SJSA1 (cell line): ENCODE measurements around the gene SERPIND1. TPM values are rescaled to one million over a fixed set of nuclear protein-coding genes. Genes with fewer than 3 reads are reported as not detected.

Source experiments
- DNase-seq, 2 experiments: peaks; one replicate each; pipeline ENCODE4 v3.0.0-alpha.2; 2015 to 2020; ENCODE audit warnings: low spot score in 2 of 2, low read depth in 1 of 2
- H3K27ac ChIP-seq: fragments of 250-450 bp; sonication (Bioruptor Pico); 2 replicates; pipeline ENCODE4 v1.5.1; 2020; ENCODE audit warnings: mild to moderate bottlenecking, moderate library complexity
- H3K27me3 ChIP-seq: fragments of 250-450 bp; sonication (Bioruptor Pico); replicated peaks from 2 replicates; pipeline ENCODE4 v1.5.1; 2020; ENCODE audit warnings: mild to moderate bottlenecking, moderate library complexity
- H3K36me3 ChIP-seq: fragments of 250-450 bp; sonication (Bioruptor Pico); 2 replicates; pipeline ENCODE4 v1.5.1; 2020; ENCODE audit warnings: mild to moderate bottlenecking
- H3K4me1 ChIP-seq: fragments of 250-450 bp; sonication (Bioruptor Pico); replicated peaks from 2 replicates; pipeline ENCODE4 v1.6.1; 2021; ENCODE audit warnings: mild to moderate bottlenecking
- H3K4me3 ChIP-seq: fragments of 250-450 bp; sonication (Bioruptor Pico); 2 replicates; pipeline ENCODE4 v1.5.1; 2020; ENCODE audit warnings: mild to moderate bottlenecking
- H3K9me3 ChIP-seq: fragments of 250-450 bp; sonication (Bioruptor Pico); replicated peaks from 2 replicates; pipeline ENCODE4 v1.5.1; 2020; ENCODE audit warnings: mild to moderate bottlenecking
- total RNA-seq: library from RNA; depleted of rRNA; stranded (reverse); fragments of >200 nt; shearing (Covaris generic); gene quantifications from 2 replicates; pipeline ENCODE4 v1.2.3, GENCODE V29; 2014

The SERPIND1 gene
- total RNA-seq, 1 experiment from 2014 or later = not detected

DNA sequence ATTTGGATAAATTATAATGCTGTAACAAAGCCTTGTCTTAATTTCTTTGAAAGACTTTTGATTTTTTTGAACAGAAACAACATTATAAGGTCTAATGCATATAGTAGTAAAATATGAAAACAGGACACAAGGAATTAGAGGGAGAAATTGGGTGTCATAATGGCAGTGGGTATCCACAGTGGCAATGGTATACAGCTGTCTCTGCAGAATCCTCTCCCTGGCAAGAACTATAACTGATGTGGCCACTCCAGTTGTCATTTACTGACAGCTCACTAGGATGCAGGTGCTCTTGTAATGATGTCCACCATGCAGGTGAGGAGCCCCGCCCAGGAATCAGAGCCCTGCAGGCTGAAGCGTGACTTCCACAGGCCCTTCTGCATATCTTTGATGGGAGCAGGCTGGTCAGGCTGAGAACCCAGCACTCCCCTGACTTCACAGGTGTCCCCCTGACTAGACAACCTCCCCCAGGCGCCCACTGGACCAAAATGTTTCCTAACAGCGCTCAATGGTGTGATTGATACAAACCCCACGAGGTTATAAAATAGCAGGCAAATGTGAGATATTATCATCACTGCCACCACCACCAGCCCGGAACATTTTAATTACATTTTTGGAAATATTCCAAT is 32.8 kb upstream of the SERPIND1 start:
- Histone ChIP-seq H3K4me1 (no peaks in the 10 kb centered on the region), H3K36me3 (peaks cover 33% of the 10 kb centered on the region), H3K27ac (no peak overlapping the region), H3K27me3 (no peaks in the 10 kb centered on the region), H3K4me3 (no peak overlapping the region), H3K9me3 (no peaks in the 10 kb centered on the region; the same call in none of the 2 replicates)
- no peak for DNase-seq

DNA sequence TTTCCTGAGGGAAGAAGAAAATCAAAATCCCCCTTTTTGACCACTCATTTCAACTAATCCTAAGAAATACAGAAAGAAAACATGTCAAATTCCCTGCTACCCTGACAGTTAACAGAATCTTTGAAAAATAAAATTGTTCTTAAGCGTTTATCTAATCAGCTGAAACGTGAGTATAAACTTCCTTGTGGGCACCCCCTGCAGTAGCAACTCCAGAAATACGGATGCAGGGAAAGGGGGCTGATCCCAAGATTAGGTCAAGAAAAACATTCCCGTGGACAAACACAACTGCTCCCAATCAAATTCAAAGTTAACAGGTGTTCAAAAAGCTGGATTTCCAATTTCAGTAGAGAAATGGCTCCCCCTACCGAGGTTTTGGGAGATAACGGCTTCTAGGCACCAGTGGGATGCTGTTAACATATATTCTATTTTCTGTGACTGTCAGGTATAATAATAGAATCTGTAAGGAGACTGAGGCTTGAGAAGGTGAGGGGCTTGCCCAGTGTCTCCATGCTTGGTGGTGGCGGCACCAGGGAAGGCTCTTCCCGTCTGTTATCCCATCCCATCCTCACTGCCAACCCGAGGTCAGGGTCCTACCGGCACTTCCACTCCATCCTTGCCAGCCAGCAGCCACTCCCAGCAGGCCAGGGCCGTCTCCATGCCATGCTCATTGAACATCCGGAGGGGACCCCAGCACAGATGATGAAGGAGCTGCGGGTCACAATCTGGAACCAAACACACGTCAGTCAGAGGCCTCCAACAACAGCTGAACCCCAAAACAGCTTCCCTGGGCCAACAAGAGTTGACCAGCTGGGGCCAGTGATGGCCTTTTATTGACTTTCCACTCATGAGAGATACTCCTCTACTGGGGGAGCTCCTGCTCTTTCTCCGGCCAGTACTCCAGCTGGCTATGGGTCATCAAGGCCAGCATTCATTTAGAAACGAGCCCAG is 32.0 kb upstream of the SERPIND1 start:
- no peak overlapping the region for H3K27ac ChIP-seq
- DNase-seq = no peak
- H3K9me3 ChIP-seq = no peaks in the 10 kb centered on the region; the same call in none of the 2 replicates
- no peaks in the 10 kb centered on the region for H3K27me3 ChIP-seq
- H3K4me1 ChIP-seq = no peaks in the 10 kb centered on the region
- H3K36me3 ChIP-seq = peaks cover 38% of the 10 kb centered on the region
- H3K4me3 ChIP-seq = no peak overlapping the region

DNA sequence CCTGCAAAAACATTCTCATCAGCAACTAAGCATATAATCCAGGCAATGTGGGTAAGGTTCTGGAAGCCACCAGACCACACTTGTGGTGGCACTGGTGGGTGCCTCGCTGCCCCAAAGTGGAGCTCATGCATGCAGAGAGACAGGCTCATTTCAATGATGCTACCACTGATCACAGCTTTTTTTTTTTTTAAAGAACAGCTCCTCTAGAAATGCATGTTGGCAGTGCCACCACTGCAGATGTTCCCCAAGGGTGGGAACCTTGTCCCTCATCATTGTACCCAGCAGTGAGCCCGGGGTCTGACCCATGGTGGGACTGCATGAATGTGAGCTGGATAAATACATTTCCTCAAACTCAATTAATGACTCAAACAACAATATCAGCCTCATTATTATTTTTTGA is 31.1 kb upstream of the SERPIND1 start:
- Histone ChIP-seq H3K4me3 (no peak overlapping the region), H3K4me1 (no peaks in the 10 kb centered on the region), H3K27ac (no peak overlapping the region), H3K27me3 (no peaks in the 10 kb centered on the region), H3K36me3 (peaks cover 44% of the 10 kb centered on the region), H3K9me3 (no peaks in the 10 kb centered on the region; the same call in none of the 2 replicates)
- DNase-seq = no peak

DNA sequence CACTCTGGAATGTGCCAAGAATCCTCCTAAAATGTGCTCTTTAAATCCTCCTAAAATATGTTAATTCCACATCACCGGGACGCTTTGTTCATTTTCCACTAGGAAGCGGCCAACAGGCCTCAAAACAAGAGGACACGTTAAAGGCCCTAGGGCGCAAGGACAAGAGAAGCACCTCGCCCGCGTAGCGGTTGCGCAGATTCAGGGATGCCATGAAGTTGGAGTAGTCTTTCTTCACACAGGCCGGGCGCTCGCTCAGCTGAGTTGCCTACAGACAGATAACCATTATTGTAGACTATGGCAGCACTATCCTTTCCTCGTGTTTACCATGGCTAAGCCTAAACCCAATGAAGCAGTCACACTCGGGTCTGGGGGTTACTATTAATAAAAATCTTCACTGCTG is 29.5 kb upstream of the SERPIND1 start:
- no peak for DNase-seq
- Histone ChIP-seq H3K27ac (no peak overlapping the region), H3K4me3 (no peak overlapping the region), H3K36me3 (peaks cover 49% of the 10 kb centered on the region), H3K4me1 (no peaks in the 10 kb centered on the region), H3K9me3 (no peaks in the 10 kb centered on the region; the same call in none of the 2 replicates), H3K27me3 (no peaks in the 10 kb centered on the region)

DNA sequence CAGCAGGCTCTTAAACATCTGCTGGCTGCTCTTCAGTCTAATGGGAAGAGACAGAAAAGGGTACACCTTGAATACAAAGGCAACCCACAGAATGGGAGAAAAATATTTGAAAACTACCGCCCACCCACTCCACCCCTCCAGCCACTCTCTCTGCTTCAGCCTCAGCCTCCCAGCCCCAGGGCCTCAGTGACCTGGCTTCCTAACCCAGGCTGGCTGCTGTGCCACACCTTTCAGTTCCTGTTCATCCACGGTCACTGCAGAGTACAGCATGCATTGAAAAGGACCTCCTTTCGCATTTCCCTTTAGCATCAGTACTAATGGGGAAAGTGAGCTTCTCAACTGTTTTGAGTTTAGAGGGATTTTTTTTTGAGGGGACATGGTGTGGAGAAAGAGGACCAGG is 28.8 kb upstream of the SERPIND1 start:
- peaks cover 53% of the 10 kb centered on the region for H3K36me3 ChIP-seq
- DNase-seq = no peak
- H3K27ac ChIP-seq = no peak overlapping the region
- no peak overlapping the region for H3K4me3 ChIP-seq
- no peaks in the 10 kb centered on the region for H3K27me3 ChIP-seq
- H3K9me3 ChIP-seq = no peaks in the 10 kb centered on the region; the same call in none of the 2 replicates
- H3K4me1 ChIP-seq = peaks cover 4% of the 10 kb centered on the region

DNA sequence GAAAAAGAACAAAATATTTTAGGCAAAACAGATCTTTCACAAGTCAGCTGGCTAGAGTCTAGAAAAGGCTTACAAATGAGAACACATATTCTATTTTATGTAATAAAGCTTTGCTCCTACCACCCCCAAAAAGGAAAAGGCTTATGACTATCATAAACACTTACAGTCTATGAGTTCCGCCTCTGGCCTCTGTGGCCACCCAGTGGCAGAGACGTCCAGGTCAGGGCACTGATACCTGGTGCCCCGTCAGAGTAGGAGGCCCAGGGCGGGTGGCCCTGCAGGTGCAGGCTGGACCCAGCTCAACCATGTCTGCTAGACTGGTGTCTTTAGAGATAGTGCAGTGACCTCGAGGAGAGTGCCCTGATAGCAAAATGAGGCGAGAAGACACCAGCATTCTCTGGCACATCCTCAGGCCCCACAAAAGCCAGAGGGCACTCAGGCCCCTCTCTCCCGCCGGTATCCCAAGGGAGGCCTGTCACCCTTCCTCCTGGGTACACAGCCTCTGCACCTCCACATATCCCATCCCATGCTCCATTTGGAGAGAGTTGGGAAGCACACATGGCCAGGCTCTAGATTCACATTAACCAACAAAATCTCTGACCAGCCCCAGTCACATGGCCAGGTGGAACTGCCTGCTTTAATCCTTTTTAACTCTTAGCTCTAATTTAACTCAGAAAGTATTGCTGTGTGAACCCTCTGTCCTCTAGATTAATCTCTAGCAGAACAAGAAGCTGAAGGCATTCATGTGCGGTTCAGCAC is 27.3 kb upstream of the SERPIND1 start:
- peaks cover 18% of the 10 kb centered on the region for H3K4me1 ChIP-seq
- H3K27ac ChIP-seq = no peak overlapping the region
- no peaks in the 10 kb centered on the region for H3K27me3 ChIP-seq
- no peak for DNase-seq
- no peaks in the 10 kb centered on the region for H3K9me3 ChIP-seq
- peaks cover 51% of the 10 kb centered on the region for H3K36me3 ChIP-seq
- no peak overlapping the region for H3K4me3 ChIP-seq

DNA sequence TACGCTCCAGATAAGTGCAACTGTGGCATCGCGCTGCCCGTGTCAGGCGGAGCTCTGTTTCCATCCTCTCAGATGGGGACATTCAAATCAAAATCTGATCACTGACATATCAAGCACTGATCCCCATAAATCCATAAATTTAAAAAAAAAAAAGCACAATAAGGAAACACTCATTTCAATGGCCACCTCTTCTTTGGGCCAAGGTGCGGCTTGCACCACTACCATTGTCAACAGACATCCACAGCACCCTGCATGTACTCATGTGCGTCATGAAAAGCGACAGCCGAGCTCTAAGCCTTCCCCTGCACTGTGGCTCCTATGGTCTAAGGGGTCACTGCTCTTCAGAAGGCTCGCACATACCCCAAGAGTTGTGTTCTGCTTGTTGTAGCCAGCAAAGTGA is 26.7 kb upstream of the SERPIND1 start:
- H3K27ac ChIP-seq = no peak overlapping the region
- peaks cover 18% of the 10 kb centered on the region for H3K4me1 ChIP-seq
- DNase-seq = no peak
- H3K36me3 ChIP-seq = peaks cover 51% of the 10 kb centered on the region
- no peaks in the 10 kb centered on the region for H3K27me3 ChIP-seq
- no peaks in the 10 kb centered on the region for H3K9me3 ChIP-seq
- H3K4me3 ChIP-seq = no peak overlapping the region

DNA sequence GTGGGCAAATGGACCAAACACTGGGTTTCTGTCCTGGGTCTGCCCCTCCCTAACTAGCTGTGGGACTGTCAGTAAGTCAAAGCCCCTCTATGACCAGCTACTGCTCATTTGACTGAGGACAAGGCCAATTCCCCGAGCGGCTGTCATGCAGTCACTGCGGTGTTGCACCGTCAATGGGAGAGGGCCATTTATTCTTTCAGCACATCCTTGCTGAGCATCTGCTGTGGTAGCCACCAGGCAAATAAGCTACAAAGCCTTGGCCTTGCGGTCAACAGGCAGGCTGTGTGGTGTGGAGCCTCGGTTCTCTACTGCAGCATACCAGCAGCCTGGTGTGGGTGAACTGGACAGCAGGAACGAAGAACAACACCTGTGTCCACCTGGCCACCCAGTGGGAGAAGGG is 25.8 kb upstream of the SERPIND1 start:
- no peak for DNase-seq
- Histone ChIP-seq H3K4me3 (no peak overlapping the region), H3K36me3 (peaks cover 47% of the 10 kb centered on the region), H3K27me3 (no peaks in the 10 kb centered on the region), H3K9me3 (no peaks in the 10 kb centered on the region), H3K4me1 (peaks cover 18% of the 10 kb centered on the region), H3K27ac (no peak overlapping the region)

DNA sequence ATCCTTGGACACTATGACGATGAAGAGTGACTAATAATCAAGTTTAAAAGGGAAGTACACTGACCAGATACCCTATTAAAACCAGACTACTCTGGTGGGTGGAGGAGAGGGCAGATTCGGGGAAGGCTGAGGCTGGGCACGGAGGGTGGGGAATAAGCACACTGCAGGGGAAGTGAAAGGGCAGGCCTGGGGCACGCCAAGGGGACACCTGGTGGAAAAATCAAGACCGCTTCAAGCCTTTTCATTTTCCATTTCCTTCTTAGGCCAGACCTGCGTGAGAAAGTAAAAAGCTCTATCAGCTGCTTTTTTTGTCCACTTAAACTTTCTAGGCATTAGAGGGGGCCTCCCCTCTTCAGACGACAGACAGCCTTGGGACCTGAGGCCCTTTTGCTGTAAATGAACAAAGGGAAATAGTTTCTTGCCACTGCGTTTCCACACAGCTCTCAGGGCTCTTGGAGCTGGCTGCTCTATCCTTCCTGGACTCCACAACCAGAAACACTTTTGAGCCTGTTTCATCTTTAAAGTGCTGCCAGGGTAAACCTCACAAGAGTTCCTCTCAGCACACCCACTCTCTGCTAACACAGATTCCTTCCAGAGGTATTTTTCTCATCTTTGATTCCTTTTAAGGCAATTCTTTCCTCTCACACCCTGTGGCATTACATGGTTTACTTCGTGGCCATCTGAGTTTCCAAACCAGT is 25.0 kb upstream of the SERPIND1 start:
- DNase-seq = no peak
- H3K4me1 ChIP-seq = peaks cover 18% of the 10 kb centered on the region
- no peak overlapping the region for H3K27ac ChIP-seq
- no peaks in the 10 kb centered on the region for H3K27me3 ChIP-seq
- no peak overlapping the region for H3K4me3 ChIP-seq
- no peaks in the 10 kb centered on the region for H3K9me3 ChIP-seq
- peaks cover 47% of the 10 kb centered on the region for H3K36me3 ChIP-seq

DNA sequence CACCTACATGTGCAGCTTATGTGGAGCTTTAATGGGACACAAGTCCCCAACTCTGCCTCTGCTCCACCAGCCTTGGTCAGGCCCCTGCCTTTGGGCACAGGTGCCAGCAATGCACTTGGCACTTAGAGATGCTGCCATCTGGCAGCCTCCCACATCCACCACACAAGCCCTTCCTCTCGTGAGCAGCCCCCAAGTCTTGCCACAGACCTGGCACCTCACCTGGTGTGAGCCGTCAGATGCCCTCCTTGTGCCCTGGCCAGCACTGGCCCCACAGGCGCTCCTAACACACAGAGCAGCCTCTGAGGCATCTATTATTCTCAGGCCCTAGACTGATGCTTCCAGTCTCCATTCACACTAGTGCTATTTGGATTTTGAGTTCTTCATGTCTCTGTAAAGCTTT is 24.5 kb upstream of the SERPIND1 start:
- peaks cover 18% of the 10 kb centered on the region for H3K4me1 ChIP-seq
- H3K4me3 ChIP-seq = no peak overlapping the region
- H3K36me3 ChIP-seq = peaks cover 47% of the 10 kb centered on the region
- no peaks in the 10 kb centered on the region for H3K9me3 ChIP-seq
- DNase-seq = no peak
- no peak overlapping the region for H3K27ac ChIP-seq
- H3K27me3 ChIP-seq = no peaks in the 10 kb centered on the region

DNA sequence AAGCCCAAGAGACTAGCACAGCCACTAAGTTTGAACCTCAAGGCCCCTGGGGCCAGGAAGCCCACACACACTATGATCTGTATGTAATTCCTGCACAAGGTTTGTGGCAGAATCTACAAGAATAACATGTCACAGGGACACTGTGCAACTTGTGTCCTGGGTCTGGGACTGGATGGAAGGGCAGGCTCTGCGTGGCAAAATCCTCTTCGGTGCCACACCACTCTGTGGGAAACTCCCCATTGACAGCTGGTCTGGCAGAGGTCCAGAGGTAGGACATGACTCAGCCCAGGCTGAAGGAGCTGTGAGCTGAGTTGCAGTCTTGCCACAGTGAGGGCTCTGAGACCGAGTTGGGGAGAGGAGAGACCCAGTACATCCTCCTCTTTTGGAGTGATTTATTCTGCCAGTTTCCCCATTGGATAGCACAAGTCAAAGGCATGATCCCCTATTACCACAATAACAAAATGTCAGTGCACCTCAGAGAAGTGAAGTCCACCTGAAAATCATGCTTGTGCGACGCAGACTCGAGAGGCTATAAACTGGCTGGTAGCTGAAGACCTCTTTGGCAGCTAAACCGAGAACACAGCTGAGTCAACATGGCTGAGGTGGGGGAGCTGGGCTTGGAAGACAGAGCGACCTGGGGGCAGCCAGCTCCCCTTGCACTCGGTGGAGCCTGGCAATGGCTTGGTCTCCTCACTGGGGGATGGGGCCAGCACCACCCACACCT is 23.3 kb upstream of the SERPIND1 start:
- H3K27ac ChIP-seq = peak overlapping the region; percentile 14; the same call in 1 of the 2 replicates

DNA sequence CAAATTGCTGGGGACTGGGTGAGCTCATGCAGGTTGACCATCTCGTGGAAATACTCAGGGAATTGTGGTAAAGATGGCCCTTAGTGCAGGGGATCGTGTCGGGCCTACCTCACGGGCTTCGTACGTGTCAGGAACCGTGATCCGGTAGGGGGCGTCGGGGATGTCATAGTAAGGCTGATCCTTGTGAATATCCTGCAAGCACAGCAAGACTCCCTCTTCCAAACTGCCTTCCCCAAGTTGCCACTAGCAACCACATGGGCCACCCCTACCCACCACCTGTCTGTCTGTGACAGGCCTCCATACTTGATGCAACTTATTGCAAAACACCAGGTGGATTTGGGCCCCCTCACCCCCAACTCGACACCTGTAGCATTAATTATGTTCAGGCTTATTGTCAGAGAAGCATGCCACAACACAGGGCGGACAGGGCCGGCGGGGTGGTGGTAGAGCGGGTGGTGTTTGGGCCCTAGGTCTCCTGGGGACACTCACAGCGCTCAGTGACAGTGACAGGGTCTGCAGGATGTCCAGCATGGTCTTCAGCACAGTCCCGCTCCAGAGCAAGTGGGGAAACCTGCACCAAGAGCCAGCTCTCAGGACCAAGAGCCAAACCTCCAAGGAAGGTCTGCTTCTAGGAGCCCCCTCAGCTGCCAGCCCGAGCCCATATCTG is 22.6 kb upstream of the SERPIND1 start:
- Histone ChIP-seq H3K4me3 (no peak overlapping the region), H3K36me3 (peaks cover 47% of the 10 kb centered on the region), H3K27me3 (no peaks in the 10 kb centered on the region), H3K27ac (peak overlapping the region; percentile 0; the same call in 1 of the 2 replicates), H3K4me1 (peaks cover 18% of the 10 kb centered on the region), H3K9me3 (no peaks in the 10 kb centered on the region)
- no peak for DNase-seq

More for the DNA sequence above, 23.3 kb upstream of the SERPIND1 start:
- no peak overlapping the region for H3K4me3 ChIP-seq
- H3K4me1 ChIP-seq = peaks cover 18% of the 10 kb centered on the region
- DNase-seq = peak; percentile 80 to 92
- H3K36me3 ChIP-seq = peaks cover 47% of the 10 kb centered on the region
- H3K27me3 ChIP-seq = no peaks in the 10 kb centered on the region
- no peaks in the 10 kb centered on the region for H3K9me3 ChIP-seq
